DND-41 (cell line): ENCODE results near the gene MEOX2.

Experiments used
- EZH2 ChIP-seq: IDR thresholded peaks from 3 replicates; pipeline ENCODE4 v1.6.1; 2012; ENCODE audit warnings: borderline replicate concordance, low read depth, mild to moderate bottlenecking, moderate library complexity, low read length, inconsistent platforms; ENCODE audit not compliant: severe bottlenecking
- TF ChIP-seq, protein P1 (sequence below): IDR thresholded peaks from 2 replicates; pipeline ENCODE4 v1.5.1; 2012; ENCODE audit warnings: borderline replicate concordance, low read length, moderate library complexity, mild to moderate bottlenecking; ENCODE audit not compliant: poor library complexity, severe bottlenecking; ENCODE audit errors: extremely low read depth

- TF ChIP-seq, protein P1, sequence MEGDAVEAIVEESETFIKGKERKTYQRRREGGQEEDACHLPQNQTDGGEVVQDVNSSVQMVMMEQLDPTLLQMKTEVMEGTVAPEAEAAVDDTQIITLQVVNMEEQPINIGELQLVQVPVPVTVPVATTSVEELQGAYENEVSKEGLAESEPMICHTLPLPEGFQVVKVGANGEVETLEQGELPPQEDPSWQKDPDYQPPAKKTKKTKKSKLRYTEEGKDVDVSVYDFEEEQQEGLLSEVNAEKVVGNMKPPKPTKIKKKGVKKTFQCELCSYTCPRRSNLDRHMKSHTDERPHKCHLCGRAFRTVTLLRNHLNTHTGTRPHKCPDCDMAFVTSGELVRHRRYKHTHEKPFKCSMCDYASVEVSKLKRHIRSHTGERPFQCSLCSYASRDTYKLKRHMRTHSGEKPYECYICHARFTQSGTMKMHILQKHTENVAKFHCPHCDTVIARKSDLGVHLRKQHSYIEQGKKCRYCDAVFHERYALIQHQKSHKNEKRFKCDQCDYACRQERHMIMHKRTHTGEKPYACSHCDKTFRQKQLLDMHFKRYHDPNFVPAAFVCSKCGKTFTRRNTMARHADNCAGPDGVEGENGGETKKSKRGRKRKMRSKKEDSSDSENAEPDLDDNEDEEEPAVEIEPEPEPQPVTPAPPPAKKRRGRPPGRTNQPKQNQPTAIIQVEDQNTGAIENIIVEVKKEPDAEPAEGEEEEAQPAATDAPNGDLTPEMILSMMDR, result no peak
- TF ChIP-seq EZH2, result no peak
These were observed 21.1 kb upstream of the MEOX2 start for GRCh38 chr7:15707570-15707969.
